Left forelimb (tissue), 1 donor: Measurements from ENCODE around the gene NEURL3.
"Not testable (repeated sequence)": the region's sequence is repeated elsewhere in the genome, so short reads cannot be mapped to it uniquely, and the experiment has no call there.

Experiments used
- DNase-seq: peaks from one replicate; pipeline ENCODE4 v3.0.0-alpha.2; 2018; ENCODE audit warnings: low spot score

Gene NEURL3, protein sequence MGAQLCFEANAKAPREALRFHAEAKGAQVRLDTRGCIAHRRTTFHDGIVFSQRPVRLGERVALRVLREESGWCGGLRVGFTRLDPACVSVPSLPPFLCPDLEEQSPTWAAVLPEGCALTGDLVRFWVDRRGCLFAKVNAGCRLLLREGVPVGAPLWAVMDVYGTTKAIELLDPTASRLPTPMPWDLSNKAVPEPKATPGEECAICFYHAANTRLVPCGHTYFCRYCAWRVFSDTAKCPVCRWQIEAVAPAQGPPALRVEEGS

DNA sequence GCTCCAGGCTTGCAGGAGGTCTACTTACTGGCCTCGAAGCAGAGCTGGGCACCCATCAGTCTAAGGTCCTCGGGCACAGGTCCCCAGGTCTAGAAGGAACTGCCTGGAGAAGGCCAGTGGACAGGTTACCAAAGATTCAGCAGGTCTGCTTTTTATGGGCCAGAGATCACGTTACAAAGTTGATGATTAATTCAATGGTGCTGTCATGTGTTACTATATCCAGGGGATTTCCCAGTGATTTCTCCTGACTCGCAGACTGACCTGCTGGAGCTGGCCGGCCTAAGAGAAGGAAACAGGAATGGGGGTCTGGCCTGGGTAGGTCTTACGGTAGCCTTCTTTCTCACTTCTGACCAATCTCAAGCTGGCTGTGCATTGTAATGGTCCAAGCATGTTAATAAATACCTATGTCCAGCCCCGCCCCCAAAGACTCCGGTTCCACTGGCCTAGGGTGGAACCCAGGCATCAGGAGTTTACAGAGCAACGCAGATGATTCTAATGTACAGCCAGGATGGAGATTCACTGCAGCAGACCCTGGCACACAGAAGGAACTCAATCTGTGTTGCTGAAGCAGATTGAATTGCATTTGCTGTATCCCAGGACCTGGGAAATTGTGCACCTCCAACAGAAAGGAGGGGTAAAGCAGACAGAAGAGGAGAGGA is at the start of gene NEURL3:
Gene NEURL3, minus strand, starts transcription at position 127 of the 659 bp plus-strand sequence. Its CDS starts 71 bp downstream, at position 56.
- no peak for DNase-seq

DNA sequence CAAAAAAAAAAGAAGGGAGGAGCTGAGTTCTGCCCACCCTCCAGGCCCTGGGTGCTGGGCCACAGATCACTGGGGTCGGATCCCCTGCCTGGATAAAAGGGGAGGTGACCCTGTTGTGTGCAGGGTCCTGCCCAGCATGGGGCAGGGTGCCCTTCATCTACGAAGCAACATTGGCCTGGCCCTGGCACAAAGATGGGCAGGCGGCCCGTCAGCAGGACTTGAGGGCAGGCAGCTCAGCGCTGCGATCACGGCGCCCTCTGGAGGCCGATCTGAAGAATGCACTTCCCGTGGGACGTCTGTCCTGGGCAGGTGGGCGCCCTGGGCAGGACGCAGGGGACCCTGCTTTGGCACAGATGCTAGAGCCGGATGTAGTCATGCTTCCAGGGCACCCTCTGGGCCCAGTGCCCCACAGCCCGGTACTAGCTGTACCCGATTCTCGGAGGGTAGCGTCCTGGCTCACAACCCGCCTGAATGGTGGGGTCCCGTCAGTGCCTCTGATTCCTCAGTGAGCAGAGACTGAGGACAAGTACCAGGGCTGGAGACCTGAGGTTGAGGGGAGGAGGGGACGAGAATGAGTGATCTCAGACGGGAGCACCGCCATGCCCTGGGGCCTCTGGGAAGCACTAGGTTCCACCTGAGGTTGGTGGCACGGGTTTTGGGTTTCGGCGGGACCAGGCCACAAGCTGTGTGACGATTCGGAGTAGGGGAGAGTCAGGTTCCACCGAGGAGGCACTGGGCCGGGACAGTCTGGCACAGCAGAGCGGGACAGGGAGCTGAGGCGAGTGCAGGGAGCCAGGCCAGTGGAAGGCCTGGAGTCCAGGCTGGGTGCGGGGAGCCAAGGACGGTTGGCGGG is 49.4 kb upstream of the NEURL3 start:
- no peak for DNase-seq

DNA sequence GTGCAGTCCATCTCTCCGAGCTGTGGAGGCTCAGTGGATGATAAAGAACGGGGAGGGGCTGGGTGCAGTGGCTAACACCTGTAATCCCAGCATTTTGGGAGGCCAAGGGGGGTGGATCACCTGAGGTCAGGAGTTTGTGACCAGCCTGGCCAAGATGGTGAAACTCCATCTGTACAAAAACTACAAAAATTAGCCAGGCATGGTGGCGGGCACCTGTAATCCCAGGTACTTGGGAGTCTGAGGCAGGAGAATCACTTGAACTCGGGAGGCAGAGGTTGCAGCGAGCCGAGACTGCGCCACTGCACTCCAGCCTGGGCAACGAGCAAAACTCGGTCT is 48.8 kb upstream of the NEURL3 start:
- DNase-seq, result not testable (repeated sequence)

DNA sequence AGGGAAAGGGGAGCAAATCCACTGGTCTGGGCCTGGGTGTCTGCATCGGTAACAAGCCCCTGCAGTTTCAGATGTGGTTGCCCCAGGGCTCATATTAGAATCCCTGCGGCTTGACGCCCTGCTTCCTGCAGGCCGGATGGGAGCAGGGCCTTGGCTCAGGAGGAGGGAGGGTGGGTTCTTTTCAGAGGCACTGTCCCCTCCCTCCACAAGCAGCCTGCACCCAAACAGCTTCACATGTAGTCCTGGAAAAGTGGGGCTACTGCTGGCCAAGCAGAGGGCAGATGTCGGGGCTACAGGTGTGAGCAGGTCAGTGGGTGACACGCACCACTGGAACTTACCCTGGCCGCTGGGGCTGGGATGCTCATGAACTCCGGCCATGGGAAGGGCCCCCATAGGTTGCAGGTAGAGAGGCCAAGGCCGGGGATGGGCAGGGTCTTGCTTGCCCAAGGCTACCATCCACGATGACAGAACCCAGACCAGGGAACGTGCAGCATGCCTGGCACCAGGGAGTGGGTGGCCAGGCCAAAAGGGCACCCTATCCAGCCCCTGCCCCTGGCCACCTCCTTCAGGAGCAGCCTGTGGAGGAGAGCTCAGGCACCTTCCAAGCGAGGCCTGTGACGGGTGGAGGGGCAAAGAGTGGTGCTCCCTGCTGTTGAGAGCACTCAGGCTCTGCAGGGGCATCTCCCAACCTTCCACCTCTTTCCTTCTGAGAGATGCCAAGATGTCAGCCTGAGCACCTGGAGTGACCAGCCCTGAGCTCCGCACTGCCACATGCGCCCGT is 48.2 kb upstream of the NEURL3 start:
- DNase-seq, result no peak

DNA sequence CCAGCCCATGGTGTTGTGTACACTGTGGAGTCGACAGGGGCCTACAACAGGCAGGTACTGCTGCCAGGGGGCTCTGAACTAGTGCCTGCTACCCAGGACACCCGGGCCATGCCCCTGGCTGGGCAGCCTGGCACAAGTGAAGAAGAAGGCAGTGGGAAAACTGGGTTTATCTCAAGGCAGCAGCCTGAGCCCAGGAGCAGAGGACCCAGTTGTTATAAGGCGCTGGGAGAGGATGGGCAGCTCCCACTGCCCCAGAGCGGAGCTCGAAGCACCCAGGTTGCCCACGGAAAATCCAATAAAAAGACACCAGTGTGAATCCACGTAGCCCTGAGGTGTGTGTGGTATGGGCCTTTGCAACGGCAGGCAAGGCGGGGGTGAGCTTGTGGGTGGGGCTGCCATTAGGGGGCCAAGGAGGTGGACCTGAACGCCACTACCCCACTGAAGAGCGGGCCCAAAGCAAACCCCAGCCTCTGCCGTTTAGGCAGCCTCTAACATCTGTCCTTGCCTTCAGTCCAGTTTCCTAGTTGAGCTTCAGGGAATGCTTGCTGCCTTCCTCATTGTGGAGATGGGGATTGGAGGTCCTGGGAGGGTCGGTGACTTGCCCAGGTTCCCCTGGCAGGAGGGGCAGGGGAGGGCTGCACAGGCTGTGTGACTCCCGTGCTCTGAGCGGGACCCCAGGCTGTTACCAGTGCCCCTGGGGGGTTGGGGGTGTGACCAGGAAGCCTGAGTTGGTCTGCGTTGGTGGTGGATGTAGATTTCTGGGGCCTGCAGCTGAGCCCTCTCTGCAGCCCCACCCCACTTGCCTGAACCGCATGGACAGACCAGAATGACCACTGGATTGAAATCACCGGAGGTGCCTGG is 47.4 kb upstream of the NEURL3 start:
- DNase-seq, result peak; percentile 56

DNA sequence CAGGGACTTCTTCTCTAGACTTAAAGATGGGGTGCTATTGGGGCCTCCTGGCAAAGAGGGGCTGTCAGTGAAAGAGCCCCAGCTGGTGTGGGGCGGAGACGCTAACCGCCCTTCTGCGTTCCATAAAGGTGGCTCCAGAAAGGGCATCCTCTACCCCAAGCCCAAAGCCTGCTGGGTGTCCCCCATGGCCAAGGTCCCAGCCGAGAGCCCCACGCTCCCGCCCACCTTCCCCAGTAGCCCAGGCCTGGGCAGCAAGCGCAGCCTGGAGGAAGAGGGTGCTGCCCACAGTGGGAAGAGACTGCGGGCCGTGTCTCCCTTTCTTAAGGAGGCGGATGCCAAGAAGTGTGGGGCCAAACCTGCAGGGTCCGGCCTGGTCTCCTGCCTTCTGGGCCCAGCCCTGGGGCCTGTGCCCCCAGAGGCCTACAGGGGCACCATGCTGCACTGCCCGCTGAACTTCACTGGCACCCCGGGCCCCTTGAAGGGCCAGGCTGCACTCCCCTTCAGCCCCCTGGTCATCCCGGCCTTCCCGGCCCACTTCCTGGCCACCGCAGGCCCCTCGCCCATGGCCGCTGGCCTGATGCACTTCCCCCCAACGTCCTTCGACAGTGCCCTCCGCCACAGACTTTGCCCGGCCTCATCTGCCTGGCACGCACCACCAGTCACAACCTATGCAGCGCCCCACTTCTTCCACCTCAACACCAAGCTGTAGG is 46.6 kb upstream of the NEURL3 start:
- DNase-seq, result peak; percentile 60

DNA sequence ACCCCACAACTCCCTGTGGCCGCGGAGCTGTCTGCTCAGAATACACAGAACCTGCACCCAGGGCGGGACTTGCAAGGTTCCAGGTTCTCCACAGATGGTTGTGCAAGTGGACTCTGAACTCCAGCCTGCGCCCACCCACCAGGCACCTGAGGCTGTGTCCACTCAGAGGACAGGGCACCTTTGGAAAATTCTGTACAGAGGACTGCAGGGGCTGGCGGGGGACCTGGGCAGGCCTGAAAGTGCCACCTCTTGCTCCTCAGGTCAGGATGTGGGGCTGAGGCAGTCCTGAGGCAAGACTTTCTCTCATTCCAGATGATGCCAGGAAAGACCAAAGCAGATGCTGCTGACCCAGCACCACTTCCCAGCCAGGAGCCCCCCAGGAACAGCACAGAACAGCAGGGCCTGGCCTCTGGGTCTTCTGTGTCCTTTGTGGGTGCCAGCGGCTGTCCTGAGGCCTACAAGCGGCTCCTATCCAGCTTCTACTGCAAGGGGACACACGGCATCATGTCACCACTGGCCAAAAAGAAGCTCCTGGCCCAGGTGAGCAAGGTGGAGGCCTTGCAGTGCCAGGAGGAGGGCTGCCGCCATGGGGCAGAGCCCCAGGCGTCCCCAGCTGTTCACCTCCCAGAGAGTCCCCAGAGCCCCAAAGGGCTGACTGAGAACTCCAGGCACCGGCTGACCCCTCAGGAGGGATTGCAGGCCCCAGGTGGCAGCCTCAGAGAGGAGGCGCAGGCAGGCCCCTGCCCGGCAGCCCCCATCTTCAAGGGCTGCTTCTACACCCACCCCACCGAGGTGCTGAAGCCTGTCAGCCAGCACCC is 45.8 kb upstream of the NEURL3 start:
- peak; percentile 48 for DNase-seq

DNA sequence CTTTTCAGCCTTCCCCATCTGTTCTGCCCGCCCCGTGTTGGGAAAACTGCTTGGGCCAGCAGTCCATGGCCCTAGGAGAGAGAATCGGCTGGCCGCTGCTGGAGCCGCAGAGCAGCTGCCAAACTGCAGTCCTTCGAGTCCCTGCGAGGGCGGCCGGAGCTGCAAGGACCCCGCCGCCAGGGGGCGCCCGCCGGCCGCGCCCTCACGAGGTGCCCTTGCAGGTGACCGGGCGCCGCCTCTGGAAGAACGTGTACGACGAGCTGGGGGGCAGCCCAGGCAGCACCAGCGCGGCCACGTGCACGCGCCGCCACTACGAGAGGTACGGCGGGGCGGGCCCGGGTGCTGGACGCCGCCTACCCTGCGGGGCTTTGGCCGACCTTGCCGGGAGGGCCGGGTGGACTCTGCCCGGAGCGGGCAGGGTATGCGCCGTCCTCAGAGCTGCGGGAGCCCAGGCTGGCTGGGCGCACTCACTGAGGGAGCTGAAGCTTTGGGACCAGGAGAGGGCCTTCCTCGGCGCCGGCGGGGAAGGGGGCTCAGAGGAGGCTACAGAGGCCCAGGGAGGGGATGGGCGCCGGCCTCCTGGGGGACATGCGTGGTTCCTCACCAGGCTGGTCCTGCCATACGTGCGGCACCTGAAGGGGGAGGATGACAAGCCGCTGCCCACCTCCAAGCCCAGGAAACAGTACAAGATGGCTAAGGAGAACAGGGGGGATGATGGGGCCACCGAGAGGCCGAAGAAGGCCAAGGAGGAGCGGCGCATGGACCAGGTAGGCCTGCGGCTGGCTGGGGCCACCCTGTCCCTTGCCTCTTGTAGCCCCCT is 45.0 kb upstream of the NEURL3 start:
- DNase-seq, result peak; percentile 61

DNA sequence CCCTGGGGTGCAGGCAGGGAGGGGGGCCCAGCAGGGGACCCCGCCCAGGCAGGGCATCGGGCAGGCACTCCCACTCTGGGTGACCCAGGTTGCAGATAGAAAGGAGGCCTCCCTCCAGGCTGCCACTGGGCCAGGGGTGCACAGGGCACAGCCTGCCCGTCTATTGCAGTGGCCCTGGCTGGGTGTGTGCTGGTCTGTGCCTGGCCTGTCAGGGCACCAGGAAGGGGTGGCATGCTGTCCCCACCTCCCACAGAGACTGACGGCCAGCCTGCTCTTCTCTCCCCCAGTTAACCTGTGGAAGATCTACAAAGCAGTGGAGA is 44.3 kb upstream of the NEURL3 start:
- DNase-seq, result no peak

DNA sequence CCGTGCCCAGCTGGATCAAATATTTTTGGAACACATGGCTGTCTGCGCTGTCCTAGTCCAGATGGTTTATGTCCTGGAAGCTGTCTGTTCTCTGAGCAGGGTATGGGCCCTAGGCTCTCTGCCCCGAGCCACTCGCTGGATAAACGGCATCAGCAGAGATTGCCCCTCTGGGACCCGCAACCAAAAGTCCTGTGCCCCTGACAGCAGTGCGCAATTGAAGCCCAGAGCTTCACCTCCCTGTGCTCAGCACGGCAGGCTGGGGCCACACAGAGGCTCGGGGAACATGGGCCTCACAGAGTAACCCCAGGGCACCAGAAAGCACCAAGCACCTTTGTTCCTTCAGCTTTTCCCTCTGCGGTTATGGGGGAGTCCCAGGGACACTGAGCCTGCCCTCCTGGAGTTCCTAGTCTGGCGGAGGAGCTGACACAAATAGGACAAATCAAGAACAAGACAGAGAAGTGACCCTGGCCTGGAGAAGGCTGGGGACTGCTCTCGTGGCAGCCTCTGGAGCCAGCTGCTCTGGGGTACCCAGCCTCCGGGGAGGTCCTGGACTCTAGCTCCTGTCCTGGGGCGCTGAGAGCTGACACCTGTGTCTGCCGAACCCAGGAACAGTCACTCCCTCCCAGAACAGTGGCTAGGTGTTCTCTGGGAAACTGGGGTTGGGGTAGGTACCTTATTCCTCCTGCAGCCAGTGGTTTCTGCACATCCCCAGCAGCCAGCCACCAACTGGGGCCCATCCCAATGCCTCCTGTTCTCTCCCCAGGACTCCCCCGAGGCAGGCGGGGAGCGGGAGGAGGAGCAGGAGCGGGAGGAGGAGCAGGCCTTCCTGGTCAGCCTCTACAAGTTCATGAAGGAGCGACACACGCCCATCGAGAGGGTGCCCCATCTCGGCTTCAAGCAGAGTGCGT is 43.7 kb upstream of the NEURL3 start:
- DNase-seq, result peak; percentile 45

DNA sequence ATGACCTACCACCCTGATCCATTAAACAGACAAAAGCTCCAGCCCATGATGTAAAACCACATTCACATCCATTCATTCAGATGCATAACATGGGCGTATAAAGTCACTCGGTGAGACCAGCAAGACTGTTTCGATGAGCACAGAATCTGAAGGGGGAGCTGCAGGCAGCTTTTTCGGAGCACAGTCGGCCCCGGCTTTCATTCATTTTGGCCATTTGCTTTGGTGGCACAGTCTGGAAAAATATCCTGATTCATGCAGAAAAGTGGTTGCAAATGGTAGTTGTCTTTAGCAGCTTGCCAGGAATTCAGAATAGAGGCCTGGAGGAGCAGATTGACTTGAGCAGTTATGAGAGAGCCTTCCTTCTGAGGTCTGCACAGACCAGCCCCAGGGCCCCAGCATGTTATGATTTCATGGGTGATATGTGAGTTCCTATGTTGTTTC is 42.6 kb upstream of the NEURL3 start:
- DNase-seq, result peak; percentile 52

DNA sequence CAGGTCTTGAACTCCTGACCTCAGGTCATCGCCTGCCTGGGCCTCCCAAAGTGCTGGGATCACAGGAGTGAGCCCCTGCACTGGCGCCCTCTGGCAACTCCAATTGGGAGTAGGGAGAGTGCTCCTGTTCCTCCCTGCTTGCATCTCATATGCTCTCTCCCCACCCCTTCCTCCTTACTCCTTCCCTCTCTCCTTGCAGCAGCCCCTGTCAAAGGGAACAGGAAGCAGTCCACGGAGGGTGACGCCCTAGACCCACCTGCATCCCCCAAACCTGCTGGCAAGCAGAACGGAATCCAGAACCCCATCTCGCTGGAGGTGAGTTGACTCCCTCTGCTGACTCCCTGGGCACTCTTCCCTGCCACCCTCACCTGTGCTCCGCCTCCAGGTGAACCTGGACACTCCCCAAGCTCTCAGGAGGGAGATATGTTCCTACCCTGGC is 42.1 kb upstream of the NEURL3 start:
- peak; percentile 51 for DNase-seq

DNA sequence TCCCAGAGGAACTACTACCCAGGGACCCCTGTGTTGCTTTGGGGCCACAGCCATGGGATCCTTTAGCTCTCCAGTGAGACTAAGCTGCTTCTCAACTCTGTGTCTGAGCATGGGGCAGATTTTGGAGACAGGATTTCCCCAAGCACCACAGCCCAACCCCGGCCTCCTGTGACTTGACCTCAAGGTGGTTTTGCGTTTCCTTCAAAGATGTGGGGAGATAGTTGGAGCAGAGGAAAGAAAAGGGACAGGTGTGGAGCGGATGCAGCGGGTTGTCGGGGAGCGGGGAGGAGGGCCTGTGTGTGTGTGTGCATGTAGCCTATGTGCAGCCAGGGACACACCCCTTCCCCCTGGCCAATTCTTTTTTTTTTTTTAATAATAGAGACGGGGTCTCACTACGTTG is 41.6 kb upstream of the NEURL3 start:
- DNase-seq, result no peak

DNA sequence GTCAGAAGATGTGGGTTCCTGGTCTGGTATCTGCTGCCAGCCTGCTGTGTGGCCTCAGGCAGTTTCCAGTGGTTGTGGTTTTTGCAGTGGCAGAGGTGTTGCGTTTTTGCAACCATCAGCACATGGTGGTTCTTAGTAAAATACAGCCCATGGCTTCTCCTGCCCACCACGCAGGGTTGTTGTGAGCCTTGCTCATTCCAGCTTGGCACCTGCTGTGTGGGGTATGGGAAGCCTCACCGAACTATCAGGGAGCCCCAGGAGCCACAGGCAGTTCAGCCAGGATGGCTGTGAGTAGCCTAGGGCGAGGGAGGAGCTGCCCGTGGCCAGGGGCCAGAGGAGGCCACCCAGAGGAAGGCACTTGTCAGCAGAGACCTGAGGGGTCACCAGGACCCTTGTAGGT is 41.2 kb upstream of the NEURL3 start:
- no peak for DNase-seq

DNA sequence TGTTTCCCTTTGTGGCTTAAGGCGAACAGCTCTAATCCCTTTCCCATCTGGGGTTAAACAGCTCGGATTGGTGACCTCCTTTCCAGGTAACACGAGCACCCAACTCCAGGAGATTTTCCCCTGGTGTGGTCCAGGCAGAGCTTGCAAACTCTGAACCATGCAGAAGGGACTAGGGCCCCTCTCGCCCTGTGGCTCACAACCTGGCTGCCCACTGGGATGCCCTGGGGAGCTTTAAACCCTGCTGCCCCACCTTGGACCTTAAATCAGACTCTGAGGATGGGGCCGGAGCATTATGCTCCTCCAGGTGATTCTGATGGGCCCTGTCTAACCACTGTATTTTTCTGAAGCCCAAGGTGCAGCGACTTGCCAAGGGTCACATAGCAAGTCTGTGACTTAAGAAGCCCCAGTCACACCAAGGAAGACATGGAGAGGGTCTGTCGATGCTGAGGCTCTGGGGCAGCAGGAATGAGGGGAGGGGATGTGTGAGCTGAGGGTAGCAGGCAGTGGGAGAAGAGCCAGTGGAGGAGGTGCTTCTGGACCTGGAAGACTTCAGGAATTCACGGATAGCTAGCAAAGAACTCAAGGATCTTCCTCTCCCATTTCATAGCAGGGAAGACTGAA is 37.3 kb upstream of the NEURL3 start:
- DNase-seq, result no peak

DNA sequence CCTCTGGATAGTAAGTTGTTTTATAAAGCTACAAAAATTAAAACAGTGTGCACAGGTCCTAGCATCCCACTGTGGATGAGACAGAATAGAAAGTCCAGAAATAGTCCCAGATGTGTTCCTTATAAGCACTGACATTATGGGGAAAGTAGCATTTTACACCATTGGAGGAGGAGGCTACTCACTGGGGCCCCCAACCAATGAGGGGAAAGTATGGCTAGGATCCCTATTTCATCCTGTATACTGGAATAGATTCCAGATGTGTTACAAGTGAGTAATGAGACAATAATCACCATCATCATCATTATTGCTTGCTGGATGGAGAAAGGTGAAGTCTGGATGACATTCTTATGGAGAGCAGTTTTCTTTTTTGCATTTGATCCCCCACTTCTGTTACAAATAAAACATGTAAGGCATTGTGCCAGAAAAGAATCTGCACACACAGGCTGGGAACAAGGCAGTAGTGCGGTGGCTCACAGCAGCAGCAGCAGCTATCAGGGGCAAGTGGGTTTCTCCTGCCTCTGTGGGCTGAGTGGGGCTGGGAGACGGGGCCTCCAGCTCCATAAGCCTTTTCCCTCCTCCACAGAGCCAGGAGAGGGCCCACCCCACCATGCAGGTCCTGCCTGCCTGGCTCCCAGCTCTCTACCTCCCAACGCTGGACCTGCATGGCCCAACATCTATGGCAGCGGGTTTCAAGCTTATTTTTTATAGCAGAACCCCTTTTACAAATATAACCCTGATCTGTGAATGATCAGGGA is 36.4 kb upstream of the NEURL3 start:
- no peak for DNase-seq

DNA sequence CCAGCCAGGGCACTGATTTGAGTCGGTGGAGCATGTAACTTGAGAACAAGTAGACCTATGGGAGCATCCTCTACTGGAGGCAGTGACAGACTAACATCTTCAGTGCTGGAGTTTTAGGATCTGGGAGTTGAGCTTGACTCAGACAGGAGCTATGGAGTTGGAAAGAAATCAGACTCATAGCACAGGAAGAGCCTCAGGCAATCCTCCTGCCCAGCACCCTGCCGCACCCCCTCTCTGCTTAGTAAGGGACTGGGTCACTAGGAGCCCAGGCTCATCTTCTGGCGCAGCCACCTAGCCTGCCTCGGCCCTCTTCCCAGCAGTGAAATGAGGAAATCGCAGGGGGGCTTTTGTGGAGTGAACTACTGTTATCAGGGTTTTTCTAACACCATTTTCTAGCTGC is 35.0 kb upstream of the NEURL3 start:
- DNase-seq, result no peak
